Naive B cell (primary cell): Measurements from ENCODE around the gene SNORC. TPM values are rescaled to one million over a fixed set of nuclear protein-coding genes. Genes with fewer than 3 reads are reported as not detected.
A peak's percentile ranks its signal among the peaks of the same experiment; 100 is the strongest.

Source experiments
- ATAC-seq, 2 donors: fragments of 150-1000 bp; cut with Tn5 transposase; 2 replicates each; pipeline ENCODE4 v1.10.0; 2021; ENCODE audit warnings: low read depth in 2 of 2, mild to moderate bottlenecking in 2 of 2, moderate library complexity in 2 of 2
- DNase-seq: peaks from one replicate; pipeline ENCODE4 v3.0.0; 2022
- H3K27ac Mint-ChIP-seq, 6 donors: one replicate each; pipeline ENCODE4 v1.8.0; 2020 to 2022; ENCODE audit warnings: mild to moderate bottlenecking in 6 of 6, mixed read lengths in 6 of 6, moderate library complexity in 5 of 6, inconsistent platforms in 2 of 6
- H3K27me3 Mint-ChIP-seq, 3 donors: one replicate each; pipeline ENCODE4 v1.8.0; 2021 to 2022; ENCODE audit warnings: mixed read lengths in 3 of 3, mild to moderate bottlenecking in 1 of 3
- H3K36me3 Mint-ChIP-seq, 2 donors: one replicate each; pipeline ENCODE4 v1.8.0; 2020 to 2022; ENCODE audit warnings: mixed read lengths in 2 of 2, inconsistent platforms in 1 of 2, mild to moderate bottlenecking in 1 of 2
- H3K4me1 Mint-ChIP-seq, 3 donors: one replicate each; pipeline ENCODE4 v1.8.0; 2020 to 2022; ENCODE audit warnings: mixed read lengths in 3 of 3, inconsistent platforms in 1 of 3, mild to moderate bottlenecking in 1 of 3, moderate library complexity in 1 of 3
- H3K4me3 Mint-ChIP-seq, 8 donors: one replicate each; pipeline ENCODE4 v1.8.0; 2020 to 2022; ENCODE audit warnings: mild to moderate bottlenecking in 8 of 8, mixed read lengths in 8 of 8, moderate library complexity in 8 of 8, inconsistent platforms in 2 of 8
- H3K9me3 Mint-ChIP-seq, 7 donors: one replicate each; pipeline ENCODE4 v1.8.0; 2020 to 2022; ENCODE audit warnings: mixed read lengths in 7 of 7, mild to moderate bottlenecking in 5 of 7, inconsistent platforms in 2 of 7, moderate library complexity in 1 of 7
- polyA plus RNA-seq, 6 donors: library from polyadenylated mRNA; unstranded; fragments of 300-500 nt; fragmentation: Illumina TruSeq; gene quantifications; one replicate each; pipeline ENCODE4 v1.2.3, GENCODE V29; 2021; ENCODE audit warnings: low read depth in 6 of 6

The SNORC gene
- polyA plus RNA-seq, 6 donors from 2014 or later, result 0.12 TPM; not detected in 5

DNA sequence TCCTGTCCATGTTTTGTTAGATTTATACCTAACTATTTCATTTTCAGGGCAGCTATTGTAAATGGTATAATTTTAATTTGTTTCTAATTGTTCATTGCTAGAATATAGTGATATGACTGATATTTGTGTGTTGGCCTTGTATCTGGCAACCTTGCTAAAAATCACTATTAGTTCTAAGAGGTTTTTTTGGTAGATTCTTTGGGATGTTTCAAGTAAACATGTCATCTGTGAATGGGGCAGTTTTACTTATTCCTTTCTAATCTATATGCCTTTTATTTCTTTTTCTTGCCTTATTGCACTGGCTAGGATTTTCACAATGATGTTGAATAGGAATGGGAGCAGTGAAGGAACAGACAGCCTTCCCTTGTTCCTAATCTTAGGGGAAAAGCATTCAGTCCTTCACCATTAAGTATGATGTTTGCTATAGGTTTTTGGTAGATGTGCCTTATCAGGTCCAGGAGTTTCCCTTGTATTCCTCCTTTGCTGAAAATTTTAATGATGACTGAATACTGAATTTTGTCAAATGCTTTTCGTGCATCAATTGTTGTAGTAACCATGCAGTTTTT, 41.7 kb downstream of the SNORC start:
- peaks cover 10 to 35% (median 29%) of the 10 kb centered on the region in 7 donors for H3K9me3 Mint-ChIP-seq

DNA sequence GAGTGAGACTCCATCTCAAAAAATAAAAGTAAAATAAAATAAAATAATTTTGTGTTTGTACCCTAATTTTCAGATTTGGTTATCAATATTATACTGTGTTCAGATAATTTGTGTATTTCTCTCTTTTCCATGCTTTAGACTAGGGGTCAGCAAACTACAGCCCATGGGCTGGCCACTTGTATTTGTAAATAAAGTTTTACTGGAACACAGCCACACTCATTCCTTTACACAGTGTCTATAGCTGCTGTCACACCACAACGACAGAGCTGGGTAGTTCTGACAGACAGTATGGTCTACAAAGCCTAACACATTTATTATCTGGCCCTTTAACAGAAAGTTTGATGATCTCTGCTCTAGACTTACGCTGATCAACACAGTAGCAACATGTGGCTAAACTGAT, 43.8 kb downstream of the SNORC start:
- H3K27me3 Mint-ChIP-seq, result peaks cover 40 to 57% (median 44%) of the 10 kb centered on the region in 3 donors
- no peak overlapping the region for H3K4me3 Mint-ChIP-seq
- no peaks in the 10 kb centered on the region for H3K4me1 Mint-ChIP-seq
- no peak overlapping the region for H3K27ac Mint-ChIP-seq
- peaks cover 13 to 21% of the 10 kb centered on the region in 2 donors for H3K36me3 Mint-ChIP-seq
- no peak for ATAC-seq
- peaks cover 10 to 35% (median 29%) of the 10 kb centered on the region in 7 donors for H3K9me3 Mint-ChIP-seq
- DNase-seq, result no peak

More for the DNA sequence above, 41.7 kb downstream of the SNORC start:
- DNase-seq (no peak), ATAC-seq (no peak)
- Mint-ChIP-seq H3K4me3 (no peak overlapping the region), H3K27ac (no peak overlapping the region), H3K27me3 (peaks cover 29 to 53% (median 36%) of the 10 kb centered on the region in 3 donors), H3K36me3 (peaks cover 13 to 21% of the 10 kb centered on the region in 2 donors), H3K4me1 (no peaks in the 10 kb centered on the region)

DNA sequence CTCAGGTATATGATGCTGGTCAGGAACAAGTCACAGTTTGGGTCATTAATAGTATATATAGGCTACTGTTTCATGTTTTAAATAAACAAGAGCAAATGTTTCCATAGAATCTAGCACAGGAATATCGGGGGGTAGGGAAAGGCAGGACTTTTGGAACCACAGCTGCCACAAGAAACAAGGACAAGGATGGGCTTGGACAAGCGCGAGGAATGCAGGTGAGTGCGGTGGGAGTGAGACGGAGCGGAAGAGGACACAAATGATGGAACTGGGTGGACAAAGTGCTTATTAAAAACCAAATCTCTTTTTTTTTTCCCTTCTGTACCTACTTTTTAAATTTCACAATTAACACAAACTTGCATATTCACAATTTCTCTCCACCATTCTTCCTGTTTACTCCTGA, 49.1 kb downstream of the SNORC start:
- H3K4me3 Mint-ChIP-seq, result no peak overlapping the region
- peaks cover 0 to 3% (median 0%) of the 10 kb centered on the region in 7 donors for H3K9me3 Mint-ChIP-seq
- no peak overlapping the region for H3K27ac Mint-ChIP-seq
- no peak for DNase-seq
- no peak for ATAC-seq
- H3K27me3 Mint-ChIP-seq, result peaks cover 46 to 65% (median 47%) of the 10 kb centered on the region in 3 donors
- H3K36me3 Mint-ChIP-seq, result peaks cover 3 to 6% of the 10 kb centered on the region in 2 donors
- no peaks in the 10 kb centered on the region for H3K4me1 Mint-ChIP-seq

DNA sequence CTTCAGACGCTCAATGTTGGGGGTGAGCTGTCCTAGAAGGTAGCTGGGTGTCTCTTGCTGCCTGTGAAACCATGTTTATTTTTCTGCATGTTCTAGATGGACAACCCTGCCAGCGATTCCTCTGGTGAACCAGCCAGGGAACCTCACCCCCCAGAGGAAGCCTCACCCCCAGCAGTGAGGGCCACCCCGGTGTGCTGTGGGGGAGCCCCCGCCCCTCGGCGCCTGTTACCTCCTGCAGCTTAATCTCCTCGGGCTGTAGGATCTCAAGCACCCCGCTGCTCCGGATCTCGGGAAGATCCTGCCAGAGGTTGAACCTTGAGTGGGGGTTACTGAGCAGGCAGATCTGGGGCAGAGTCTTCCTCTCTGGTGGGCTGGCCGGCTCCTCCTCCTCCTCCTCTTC, 50.0 kb downstream of the SNORC start:
- H3K27me3 Mint-ChIP-seq, result peaks cover 48 to 71% (median 54%) of the 10 kb centered on the region in 3 donors
- H3K36me3 Mint-ChIP-seq, result peaks cover 3 to 5% of the 10 kb centered on the region in 2 donors
- no peak overlapping the region for H3K27ac Mint-ChIP-seq
- no peaks in the 10 kb centered on the region for H3K4me1 Mint-ChIP-seq
- DNase-seq, result no peak
- peaks cover 0 to 8% (median 5%) of the 10 kb centered on the region in 7 donors for H3K9me3 Mint-ChIP-seq
- no peak overlapping the region for H3K4me3 Mint-ChIP-seq
- ATAC-seq, result no peak

DNA sequence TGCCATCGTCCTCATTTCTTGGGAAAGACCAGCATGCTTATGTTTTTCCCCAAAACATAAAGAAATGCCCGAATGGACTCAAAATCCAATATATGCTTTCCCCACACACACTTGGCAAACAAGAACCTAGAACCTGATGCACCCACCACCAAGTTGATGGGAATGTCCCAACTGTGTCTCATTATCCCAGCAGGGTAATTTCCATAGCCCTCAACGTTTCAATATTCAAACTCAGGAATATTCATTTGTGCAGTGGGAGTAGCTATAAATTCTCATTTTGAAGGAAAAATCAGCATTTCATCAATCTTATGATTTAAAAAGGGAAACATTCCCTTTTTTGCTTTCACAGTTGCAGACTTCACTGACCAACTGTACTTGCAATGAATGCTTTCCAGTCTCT, 50.7 kb downstream of the SNORC start:
- H3K9me3 Mint-ChIP-seq, result peaks cover 0 to 8% (median 5%) of the 10 kb centered on the region in 7 donors
- no peaks in the 10 kb centered on the region for H3K36me3 Mint-ChIP-seq
- H3K27ac Mint-ChIP-seq, result no peak overlapping the region
- H3K4me3 Mint-ChIP-seq, result no peak overlapping the region
- no peaks in the 10 kb centered on the region for H3K4me1 Mint-ChIP-seq
- ATAC-seq (no peak), DNase-seq (no peak)
- peaks cover 48 to 73% (median 58%) of the 10 kb centered on the region in 3 donors for H3K27me3 Mint-ChIP-seq

DNA sequence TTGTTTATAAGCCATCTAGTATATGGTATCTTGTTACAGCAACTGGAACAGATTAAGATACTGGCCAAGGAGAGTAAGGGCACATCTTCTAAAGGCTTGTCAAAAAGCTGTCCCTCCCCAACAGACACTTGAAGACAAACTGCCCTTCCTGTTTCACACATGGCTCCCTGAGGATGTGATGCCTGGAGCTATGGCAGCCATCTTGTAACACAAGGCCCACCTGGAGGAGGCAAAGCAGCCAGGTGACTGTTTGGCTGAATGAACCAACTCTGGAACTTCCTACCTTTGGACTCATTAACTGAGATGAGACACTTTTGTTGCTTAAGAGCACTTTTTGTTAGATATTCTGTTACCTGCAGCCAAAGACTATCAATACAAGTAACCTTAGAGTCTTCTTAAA, 54.4 kb downstream of the SNORC start:
- H3K9me3 Mint-ChIP-seq, result peaks cover 0 to 8% (median 5%) of the 10 kb centered on the region in 7 donors
- DNase-seq, result no peak
- no peak overlapping the region for H3K4me3 Mint-ChIP-seq
- peaks cover 0 to 7% of the 10 kb centered on the region in 2 donors for H3K36me3 Mint-ChIP-seq
- H3K27ac Mint-ChIP-seq, result no peak overlapping the region
- no peak for ATAC-seq
- peaks cover 48 to 81% (median 51%) of the 10 kb centered on the region in 3 donors for H3K27me3 Mint-ChIP-seq
- H3K4me1 Mint-ChIP-seq, result peaks cover 8 to 13% (median 9%) of the 10 kb centered on the region in 3 donors

DNA sequence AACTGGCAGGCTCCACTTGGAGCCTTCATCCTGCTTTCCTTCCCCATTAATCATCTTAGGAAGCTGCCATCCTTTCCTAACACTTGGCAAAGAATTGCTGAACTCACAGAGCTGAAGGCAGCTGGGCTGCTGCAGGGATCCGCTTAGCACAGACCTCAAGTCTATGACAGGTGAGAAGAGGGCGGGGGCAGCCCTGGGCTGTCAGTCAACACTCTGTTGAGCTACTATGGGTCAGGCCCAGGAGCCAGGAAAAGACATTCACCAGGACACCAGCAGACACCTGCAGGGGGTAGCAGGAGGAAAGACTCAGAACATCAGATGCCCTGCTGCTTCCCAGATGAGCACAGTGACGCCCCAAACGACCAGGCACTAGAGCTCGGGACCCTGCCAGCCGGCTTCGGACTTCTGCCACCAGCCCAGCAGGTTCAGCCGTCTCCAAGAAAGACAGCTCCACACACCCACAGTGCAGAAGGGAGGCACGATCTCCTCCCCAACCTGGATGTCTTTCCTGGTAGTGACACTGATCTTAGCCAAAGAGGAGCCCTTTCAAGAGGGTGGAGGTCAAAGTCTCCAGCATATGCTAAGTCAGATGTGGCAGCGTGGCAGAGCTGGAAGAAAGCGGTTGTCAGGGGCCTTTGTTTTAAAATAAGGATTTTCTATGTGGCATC, 55.2 kb downstream of the SNORC start:
- Mint-ChIP-seq H3K36me3 (peaks cover 0 to 7% of the 10 kb centered on the region in 2 donors), H3K4me1 (peaks cover 8 to 17% (median 9%) of the 10 kb centered on the region in 3 donors), H3K9me3 (peaks cover 0 to 8% (median 5%) of the 10 kb centered on the region in 7 donors), H3K27me3 (peaks cover 47 to 81% (median 50%) of the 10 kb centered on the region in 3 donors), H3K4me3 (peak overlapping the region in 6 of 8 donors; percentile 32 to 61 (median 37)), H3K27ac (peak overlapping the region in 1 of 6 donors; percentile 52)
- ATAC-seq (no peak), DNase-seq (no peak)

DNA sequence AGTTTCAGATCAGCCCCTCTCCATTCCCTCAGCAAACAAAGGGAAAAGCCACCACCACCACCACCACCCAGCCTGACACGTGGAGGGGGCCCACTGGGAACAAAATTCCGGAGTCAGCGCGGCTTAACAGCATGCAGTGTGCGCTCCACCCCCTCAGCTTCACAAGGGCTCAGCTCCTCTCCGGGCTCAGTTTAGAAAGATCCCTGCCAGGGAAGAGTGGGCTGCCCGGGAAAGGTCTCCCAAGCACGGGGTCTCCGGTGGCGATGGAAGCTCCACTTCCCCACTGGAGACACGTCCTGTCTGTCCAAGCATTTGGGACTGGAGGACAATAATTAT, 55.7 kb downstream of the SNORC start:
- H3K4me3 Mint-ChIP-seq, result peak overlapping the region in 5 of 8 donors; percentile 3 to 90 (median 35)
- DNase-seq, result no peak
- no peak for ATAC-seq
- peaks cover 0 to 7% of the 10 kb centered on the region in 2 donors for H3K36me3 Mint-ChIP-seq
- peaks cover 8 to 17% (median 9%) of the 10 kb centered on the region in 3 donors for H3K4me1 Mint-ChIP-seq
- no peak overlapping the region for H3K27ac Mint-ChIP-seq
- peaks cover 43 to 81% (median 50%) of the 10 kb centered on the region in 3 donors for H3K27me3 Mint-ChIP-seq
- peaks cover 0 to 8% (median 3%) of the 10 kb centered on the region in 7 donors for H3K9me3 Mint-ChIP-seq

DNA sequence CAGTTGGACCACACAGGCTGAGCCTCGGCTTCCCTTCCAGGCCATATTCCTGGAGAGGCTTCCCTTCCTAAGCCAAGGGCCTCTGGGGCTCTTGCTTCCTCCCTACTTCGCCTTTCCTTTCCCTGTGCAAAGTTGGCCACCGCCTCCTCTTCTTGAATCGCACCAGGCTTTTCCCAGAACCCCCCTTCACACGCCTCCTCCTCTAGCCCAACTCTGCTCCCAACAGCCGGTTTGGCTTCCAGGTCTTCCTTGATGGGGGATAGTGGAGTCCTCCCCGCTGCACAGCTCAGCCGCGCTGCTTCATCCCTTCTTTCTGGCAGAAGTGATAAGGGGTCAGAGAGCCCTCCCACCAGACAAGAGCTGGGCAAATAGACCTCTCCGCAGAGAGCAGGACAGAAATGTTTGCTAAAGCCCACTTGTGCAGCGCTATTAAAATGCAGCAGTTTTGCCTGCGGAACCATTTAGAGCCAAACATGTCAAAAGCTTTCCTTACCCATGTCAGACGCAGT, 56.4 kb downstream of the SNORC start:
- no peak for ATAC-seq
- peaks cover 8 to 17% (median 9%) of the 10 kb centered on the region in 3 donors for H3K4me1 Mint-ChIP-seq
- H3K4me3 Mint-ChIP-seq, result peak overlapping the region; percentile 39 to 91 (median 84)
- DNase-seq, result no peak
- H3K27ac Mint-ChIP-seq, result no peak overlapping the region
- peaks cover 47 to 82% (median 52%) of the 10 kb centered on the region in 3 donors for H3K27me3 Mint-ChIP-seq
- H3K36me3 Mint-ChIP-seq, result peaks cover 0 to 7% of the 10 kb centered on the region in 2 donors
- H3K9me3 Mint-ChIP-seq, result peaks cover 0 to 8% (median 3%) of the 10 kb centered on the region in 7 donors

DNA sequence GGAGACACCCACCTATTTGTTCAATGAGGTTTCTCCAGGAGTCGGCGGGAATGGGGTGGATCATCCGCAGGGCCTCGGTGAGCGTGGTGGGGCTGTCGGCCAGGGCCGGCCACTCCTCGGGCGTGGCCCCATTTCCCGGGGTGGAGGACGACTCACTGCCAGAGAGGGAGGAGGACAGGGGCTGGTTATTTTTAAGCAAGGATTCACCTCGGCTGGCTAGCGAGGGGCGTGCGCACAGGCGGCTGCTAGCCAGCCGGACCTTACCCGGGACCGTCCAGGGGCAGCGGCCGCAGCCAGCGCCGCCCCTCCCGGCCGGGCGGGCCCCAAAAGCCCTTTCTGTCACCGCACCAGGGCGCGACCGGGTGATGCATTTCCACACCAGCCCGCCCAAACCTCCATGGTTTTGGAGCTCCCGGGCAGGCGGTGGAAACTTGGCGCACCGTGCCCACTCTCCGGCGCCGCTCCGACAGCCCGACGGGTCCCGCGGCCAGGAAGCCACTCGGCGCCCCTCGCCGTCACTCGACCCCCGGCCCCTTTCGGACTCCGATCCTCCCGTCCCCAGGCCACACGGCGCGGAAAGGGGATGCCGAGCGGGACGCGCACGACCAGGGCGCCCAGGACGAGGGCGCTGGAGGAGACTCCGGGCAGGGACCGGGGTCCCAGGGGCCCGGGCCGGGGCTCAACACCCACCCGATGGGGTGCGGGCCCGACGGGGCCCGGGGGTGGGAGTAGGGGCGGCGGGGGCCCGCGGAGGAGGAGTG, 57.1 kb downstream of the SNORC start:
- DNase-seq (no peak), ATAC-seq (peak in 1 of 2 donors; percentile 8)
- Mint-ChIP-seq H3K4me1 (peaks cover 8 to 17% (median 9%) of the 10 kb centered on the region in 3 donors), H3K9me3 (peaks cover 0 to 8% (median 3%) of the 10 kb centered on the region in 7 donors), H3K4me3 (peak overlapping the region; percentile 39 to 91 (median 84)), H3K27me3 (peaks cover 45 to 79% (median 54%) of the 10 kb centered on the region in 3 donors), H3K36me3 (peaks cover 0 to 7% of the 10 kb centered on the region in 2 donors), H3K27ac (no peak overlapping the region)

DNA sequence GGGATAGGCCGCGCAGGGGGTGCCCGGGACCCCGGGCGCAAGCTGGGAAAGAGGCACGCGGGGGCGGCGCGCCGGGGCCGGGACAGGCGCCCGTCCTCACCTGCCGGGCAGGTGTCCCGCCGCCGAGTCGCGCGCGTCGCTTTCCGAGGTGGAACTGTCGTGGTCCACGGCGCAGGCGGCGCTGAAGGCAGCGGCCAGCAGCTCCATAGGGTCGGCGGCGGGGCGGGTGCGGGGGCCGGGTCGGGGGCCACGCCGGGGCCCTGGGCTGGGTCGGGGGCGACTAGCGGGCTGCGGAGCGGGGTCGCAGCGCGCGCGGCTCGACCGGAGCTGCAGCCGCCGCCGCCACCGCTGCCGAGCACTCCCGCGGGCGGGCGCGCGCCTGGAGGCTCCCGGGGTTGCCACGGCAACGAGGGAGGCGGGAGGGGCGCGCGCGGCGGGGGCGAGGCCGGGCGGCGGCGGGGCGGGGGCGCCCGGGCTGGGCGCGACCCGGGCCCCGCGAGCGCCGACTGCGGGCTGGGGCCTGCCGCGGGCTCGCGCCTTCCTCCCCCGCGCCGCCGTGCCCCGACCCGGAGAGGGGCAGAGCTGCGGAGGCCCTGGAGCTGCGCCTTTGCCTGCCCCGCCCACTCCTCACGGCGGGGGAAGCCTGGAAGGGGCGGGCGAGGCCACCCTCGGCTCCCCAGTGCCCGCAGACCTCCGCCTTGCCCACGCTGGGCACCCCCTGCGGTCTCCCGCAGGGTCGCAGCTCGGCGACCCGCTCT, 57.9 kb downstream of the SNORC start:
- DNase-seq (peak; percentile 24), ATAC-seq (peak; percentile 57 to 64)
- Mint-ChIP-seq H3K4me3 (peak overlapping the region in 5 of 8 donors; percentile 64 to 86 (median 75)), H3K27ac (no peak overlapping the region), H3K4me1 (peaks cover 8 to 17% (median 9%) of the 10 kb centered on the region in 3 donors), H3K36me3 (peaks cover 0 to 7% of the 10 kb centered on the region in 2 donors), H3K27me3 (peaks cover 46 to 77% (median 50%) of the 10 kb centered on the region in 3 donors), H3K9me3 (peaks cover 0 to 8% (median 3%) of the 10 kb centered on the region in 7 donors)
